Suppressor macrophage treated with lipopolysaccharide for 4 hours (primary cell): Measurements from ENCODE around the gene SLC47A1.
A peak's percentile ranks its signal among the peaks of the same experiment; 100 is the strongest.
"Not testable (repeated sequence)": the region's sequence is repeated elsewhere in the genome, so short reads cannot be mapped to it uniquely, and the experiment has no call there.

Source experiments
- DNase-seq: peaks from one replicate; pipeline ENCODE4 v3.0.0-alpha.2; 2020

SLC47A1 gene

DNA sequence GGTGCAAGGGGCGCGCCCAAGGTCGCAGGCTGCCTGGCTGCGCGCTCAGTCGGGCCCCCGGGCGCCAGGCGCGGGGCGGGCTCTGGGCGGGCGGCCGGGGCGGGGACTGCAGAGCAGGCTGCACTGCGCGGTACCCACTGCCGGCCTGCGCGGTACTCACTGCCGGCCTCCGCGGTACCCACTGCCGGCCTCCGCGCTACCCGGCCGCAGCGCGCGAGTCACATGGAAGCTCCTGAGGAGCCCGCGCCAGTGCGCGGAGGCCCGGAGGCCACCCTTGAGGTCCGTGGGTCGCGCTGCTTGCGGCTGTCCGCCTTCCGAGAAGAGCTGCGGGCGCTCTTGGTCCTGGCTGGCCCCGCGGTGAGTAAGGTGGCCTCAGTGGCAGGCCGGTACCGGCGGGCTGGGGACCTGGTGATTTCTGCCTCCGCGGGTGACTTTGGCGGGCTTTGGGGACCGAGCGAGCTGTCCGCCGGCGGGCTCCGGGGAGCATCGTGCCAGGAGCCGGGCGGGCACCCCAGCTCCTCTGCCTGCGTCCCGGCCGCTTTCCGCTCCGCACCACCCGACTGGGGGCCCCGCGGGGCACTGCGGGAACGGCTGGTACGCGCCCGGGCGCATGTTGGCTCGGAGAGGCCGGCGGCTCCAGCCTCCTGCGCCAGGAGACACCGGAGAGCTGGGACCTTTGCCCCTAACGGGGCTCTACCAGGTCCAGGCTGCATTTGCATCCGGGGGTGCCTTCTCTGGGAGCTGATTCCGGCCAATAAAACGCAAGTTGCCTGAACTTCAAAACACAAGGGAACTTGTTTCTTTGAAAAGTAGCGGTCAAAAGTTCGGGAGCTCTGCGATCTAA is at the start of gene SLC47A1:
Gene SLC47A1, plus strand, starts transcription at position 137 of the 844 bp plus-strand sequence. Its CDS starts 86 bp downstream, at position 223.
- DNase-seq: peak; percentile 53

DNA sequence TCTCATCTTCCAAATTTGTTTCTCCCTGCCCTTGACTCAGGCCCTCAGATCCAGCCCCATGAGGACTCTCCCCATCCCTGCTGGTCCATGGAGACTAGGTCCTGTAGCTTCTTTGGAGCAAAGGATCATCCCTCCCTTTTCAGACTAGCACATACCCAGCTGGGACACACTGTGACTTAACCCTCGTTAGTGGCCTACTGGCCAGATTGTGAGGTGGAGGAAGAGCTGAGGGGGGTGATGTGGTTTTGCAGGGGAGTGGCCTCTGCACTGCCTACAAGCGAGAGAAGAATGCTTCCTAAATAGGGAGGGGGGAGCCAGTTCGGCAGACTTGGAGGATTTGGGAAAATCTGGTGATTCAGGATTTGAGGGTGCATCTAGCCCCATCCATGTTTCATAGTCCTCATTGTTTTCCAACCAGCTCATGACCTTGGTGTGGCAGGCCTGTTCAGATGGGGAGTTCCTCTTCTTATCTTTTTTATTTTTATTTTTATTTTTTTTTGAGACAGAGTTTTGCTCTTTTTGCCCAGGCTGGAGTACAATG is 47.8 kb upstream of the SLC47A1 start:
- DNase-seq: no peak

- no peak for DNase-seq
Observed at GRCh38 chr17:19486351-19487023, 47.2 kb upstream of the SLC47A1 start.

DNA sequence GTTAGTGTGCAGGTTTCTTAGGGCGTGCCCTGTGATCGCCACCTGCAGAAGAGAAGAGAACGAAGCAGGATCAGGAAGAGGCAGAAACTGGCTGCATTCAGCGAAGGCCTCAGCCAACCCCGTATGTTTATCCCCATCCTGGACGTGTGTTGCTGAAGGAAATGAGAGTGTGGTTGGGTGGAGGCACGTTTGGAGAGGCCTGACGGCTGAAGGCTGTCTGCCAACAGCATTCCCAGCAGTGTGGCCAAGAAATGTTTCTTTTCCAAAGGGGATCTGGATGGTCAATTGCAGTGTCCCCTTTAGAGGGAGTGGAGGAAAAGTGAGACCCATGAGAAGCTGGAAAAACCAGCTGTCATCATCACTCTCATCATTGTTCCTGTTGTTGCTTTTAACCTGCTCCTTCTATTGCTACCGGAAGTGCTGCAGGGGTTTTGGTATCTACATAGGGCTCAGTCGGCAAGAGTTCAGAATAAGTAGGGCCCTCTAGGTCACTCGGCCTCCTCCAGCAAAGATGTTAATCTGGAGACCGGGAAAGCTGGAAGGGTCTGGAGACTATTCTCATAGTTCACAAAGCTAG is 46.5 kb upstream of the SLC47A1 start:
- DNase-seq: no peak

DNA sequence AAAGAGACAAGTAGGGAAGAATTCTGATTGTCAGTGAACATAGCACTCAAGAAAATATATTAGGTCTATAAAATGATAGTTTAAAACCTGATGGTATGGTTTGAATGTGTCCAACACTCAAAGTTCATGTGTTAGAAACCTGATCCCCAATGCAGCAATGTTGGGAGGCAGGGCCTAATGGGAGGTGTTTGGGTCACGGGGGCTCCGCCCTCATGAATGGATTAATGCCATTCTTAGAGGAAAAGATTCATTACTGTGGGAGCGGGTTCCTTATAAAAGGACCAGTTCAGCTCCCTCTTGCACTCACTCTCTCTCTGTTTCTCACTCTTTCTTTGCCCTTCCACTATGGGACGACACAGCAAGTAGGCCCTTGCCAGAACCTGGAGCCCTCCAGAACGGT is 41.5 kb upstream of the SLC47A1 start:
- no peak for DNase-seq

DNA sequence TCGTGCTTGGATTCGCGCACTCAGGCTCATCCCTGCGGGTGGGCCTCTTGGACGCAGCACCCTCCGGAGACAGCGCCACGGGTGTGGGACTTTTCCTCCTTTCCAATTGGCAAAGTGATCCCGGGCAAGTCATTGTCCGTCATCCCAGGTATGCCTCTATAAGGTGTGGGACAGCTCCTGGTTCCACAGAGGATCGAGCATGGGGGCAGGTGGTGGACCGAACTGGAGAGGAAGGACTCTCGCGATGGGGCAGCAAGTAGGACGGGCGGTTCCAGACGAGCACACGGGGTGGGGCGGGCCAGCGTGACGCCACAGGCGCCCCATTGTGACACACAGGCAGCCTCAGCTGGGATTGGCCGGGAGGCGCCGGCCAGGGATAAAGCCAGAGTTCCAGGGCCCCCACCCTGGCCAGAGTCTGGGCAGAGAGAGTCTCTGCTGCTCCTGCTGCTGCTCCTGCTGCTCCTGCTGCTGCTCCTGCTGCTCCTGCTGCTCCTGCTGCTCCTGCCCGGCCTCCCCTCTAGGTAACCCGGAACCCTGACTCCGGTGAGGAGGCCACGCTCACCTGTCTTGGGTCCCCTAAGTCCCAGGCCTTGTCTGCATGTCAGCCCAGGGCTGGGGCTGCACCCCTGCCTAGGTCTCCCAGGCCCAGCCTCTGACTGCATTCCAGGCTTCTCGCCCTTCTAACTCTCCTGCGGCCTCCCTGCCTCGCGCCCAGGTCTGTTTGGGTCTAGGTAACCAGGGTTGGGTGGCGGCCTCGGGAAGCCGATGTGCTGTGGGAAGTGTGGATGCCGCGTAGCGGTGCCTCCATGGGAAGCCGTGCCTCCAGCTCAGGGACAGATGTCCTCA is 38.5 kb upstream of the SLC47A1 start:
- no peak for DNase-seq

GRCh38 chr17:19495828-19496528 is 37.7 kb upstream of the SLC47A1 start:
- no peak for DNase-seq

DNA sequence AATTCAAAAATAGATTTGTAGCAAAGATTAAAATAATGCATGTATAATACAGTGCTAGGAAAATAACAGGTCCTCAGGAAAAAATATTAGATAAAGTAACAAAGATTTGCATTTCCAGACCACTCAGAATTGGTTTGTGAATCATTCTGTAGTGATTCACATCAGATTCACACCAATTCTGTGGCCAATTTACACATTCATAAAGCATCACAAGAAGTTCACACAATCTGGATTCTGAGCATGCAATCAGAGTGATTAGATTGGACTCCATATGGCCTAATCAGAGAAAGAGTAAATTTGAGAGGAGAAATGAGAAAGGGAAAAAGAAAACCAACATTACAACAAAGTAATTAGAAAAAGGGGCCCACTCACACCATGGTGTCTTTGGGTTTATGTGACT is 36.0 kb upstream of the SLC47A1 start:
- DNase-seq: no peak

DNA sequence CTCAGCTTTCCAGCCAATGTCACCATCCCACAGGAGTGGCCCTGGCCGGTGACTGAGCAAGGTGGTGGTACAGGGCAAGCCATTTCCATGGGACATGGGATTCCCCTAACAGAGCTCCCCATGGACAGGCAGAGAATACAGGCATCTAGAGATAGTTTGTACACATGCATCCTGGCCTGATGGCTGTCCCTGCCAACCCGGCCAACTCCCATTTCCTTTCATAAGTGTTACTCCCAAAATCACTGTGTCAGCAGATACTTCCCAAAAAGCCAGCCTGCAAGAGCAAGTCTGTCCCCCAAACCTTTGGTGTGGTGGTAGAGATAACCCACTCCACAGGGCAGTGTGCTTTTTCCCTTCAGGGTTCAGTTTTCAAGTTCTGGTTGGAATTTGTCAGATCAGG is 32.4 kb upstream of the SLC47A1 start:
- no peak for DNase-seq

DNA sequence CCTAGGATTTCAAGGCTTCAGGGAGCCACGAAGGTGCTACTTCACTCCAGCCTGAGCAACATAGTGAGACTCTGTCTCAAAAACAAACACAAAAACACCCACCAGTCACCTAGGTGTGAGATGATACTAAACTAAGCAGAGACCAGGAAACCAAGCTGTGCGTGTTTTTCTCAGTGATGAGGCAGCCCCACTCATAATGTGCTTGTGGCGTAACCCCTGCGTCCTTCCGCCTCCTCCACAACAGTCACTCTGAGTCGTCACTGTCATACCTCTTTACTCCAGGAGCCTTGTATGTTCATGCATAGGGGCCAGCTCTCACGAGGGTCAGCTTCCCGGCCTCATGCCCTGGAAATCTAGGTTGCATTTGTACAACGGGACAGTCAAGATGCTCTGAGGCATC is 31.1 kb upstream of the SLC47A1 start:
- peak; percentile 25 for DNase-seq

DNA sequence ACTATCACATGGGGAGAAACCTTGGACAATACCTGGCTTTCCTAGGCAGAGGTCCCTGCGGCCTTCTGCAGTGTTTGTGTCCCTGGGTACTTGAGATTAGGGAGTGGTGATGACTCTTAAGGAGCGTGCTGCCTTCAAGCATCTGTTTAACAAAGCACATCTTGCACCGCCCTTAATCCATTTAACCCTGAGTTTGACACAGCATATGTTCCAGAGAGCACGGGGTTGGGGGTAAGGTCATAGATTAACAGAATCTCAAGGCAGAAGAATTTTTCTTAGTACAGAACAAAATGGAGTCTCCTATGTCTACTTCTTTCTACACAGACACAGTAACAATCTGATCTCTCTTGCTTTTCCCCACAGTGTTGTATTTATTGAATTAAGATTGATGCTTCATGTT is 28.1 kb upstream of the SLC47A1 start:
- not testable (repeated sequence) for DNase-seq

DNA sequence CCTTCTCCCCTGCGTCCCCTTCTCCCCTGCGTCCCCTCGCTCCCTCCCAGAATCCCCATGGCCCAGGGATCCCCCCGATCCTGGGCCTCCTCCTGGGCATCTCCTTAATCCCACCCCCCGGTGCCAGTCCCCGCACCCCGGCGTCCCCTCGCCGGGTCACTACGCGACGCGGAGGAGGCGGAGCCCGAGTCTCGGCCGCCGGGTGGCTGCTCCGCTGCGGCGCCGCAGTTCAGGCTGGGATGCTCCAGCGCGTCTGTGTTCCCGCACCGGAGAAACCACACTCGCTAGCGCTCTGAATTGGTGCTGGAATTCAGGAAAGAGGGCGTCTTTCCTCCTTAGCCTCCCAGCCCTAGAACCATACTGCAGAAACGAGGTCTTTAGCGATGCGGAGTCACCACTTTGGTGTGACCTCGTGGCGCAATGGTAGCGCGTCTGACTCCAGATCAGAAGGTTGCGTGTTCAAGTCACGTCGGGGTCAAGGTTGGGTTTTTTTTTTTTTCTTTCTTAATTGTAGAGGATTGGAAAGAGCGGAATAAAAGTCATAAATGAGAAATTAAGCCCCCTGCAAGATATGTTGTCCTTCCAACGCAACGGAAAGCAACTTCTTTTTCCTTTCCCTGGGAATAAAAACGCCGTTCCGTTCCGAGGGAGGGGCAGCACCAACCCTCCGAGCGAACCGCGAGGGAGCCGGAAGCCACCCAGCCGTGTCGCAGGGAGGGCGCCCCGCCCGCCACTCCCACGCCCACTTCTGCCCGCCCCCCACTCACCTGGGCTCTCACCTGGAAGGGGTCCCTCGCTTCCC is 25.7 kb upstream of the SLC47A1 start:
- DNase-seq: peak; percentile 85

DNA sequence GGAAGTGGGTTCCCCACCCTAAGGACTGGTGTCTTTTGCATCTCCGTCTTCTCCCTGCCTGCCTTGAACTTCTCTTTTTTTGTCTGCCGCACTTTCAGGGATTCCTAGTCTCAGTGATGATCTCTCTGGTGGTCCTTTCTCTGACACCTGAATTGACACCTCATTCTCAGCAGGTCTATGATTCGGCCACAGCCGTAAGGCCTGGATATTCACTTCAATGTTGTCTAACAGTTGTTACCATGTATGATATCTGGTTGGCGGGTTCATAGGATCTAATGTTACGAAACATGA is 25.1 kb upstream of the SLC47A1 start:
- no peak for DNase-seq

GRCh38 chr17:19509281-19509852 is 24.3 kb upstream of the SLC47A1 start:
- not testable (repeated sequence) for DNase-seq

DNA sequence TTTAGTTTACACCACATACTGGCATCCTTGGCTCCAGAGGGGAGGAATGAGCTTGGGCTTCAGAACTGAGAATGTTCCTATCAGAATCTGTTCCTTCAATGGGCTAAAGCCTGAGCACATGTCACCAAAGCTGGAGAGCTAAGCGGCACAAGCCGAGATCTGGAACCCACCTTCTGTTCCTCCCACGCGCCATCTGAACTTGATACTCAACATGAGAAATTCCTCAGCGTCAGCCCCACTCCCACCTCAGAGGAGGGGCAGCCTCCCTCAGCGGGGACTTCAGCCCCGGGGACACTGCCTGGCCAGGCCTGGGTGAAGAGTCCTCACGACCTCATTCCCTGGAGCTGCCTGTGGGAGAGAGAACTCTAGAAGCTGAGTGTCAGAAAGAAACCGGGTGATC is 22.8 kb upstream of the SLC47A1 start:
- no peak for DNase-seq

DNA sequence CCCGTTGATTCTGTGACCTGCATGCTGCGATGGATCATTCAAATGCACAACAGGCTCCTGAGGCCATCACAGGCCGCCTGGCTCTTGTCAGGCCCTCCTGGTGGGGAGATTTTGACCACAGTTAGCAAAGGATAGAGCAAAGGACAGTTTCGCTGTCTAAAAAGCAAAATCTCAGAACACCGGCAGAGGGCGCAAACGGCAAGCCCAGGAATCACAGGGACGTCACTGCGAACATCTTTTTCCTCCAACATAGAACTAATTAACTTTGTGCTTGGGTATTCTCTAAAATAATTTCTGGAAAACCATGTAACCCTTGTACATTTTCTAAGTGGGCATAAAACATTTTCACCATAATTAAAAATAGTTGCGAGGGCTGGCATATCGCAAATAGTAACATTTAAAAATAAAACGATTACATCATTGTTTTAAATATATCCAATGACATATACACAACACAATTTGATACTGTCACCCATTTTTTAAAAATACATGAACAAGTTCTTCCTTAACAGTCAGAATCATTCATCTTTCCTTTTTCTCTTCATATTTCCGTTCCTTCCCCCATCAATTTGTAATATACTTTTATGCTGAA is 19.7 kb upstream of the SLC47A1 start:
- peak; percentile 82 for DNase-seq

DNA sequence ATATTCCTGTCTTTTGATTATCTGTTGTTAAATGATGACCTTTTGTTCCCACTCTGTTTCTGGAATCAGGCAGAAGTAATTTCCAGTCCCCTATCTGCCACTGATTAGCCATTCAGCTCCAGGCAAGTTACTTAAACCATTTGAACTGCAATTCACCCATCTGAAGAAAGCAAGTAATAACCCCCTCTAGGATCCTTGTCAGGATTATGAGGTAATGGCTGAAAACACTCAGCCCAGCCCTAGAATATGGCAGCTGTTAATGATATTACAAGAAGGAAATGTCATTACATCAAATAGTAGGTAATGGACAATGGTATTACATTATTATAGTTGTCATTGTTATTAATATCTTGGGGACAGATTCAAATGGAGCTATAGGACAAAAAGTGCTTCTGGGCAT is 16.0 kb upstream of the SLC47A1 start:
- DNase-seq: no peak

DNA sequence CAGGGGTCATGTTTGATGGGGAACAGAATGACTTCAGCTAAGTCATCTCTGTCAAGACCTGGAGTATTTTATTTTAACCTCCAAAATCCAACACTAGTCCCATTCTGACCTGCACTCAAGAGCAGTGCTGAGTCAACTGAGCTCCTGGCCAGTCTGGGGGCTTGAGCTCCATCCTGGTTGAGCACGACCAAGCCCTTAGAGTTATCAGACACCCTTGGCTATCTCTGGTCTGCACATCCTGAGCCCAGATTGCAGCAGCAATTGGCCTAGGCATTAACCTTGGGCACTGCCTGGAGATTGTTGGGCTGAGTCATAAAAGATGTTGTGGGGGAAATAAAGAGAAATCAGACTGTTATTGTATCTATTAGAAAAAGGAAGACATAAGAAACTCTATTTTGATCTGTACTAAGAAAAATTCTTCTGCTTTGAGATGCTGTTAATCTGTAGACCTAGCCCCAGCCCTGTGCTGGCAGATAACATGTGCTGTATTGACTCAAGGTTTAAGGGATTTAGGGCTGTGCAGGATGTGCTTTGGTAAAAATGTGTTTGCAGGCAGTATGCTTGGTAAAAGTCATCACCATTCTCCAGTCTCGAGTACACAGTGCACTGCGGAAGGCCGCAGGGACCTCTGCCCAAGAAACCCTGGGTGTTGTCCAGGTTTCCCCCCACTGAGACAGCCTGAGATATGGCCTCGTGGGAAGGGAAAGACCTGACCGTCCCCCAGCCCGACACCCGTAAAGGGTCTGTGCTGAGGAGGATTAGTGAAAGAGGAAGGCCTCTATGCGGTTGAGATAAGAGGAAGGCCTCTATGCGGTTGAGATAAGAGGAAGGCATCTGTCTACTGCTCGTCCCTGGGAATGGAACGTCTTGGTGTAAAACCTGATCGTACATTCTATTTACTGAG is 14.0 kb upstream of the SLC47A1 start:
- DNase-seq: peak; percentile 16

DNA sequence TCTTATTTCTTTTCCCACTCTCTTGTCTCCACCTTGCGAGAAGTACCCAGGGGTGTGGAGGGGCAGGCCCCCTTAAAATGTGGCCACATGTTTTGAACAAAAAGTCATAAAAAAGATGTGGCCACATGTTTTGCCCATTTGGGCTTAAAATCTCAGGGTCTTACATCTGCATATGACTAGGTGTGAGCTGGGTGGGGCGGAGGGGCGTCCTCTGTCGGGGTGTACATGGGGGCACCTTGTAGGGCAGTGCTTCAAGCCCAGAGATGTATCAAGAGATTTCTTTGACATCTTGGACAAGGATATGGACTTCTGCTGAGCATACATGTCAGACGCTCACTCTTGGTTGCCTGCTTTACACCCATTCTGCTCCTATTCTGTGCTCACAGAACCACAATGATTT is 13.0 kb upstream of the SLC47A1 start:
- no peak for DNase-seq

DNA sequence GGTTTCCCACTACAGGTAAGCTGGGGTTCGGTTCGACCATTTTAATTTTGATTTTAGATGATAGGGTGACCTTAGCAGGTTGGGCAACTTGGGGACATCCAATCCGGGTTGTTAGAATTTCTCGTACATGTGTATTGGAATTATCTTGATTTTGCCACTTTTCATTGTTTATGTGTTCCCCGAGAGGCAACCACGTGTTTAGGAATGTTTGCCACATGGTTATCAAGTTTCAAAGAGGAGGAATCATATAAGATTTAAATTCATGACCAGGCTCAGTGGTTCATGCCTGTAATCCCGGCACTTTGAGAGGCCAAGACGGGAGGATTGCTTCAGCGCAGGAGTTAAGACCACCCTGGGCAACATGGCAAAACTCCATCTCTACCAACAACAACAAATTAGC is 10.0 kb upstream of the SLC47A1 start:
- DNase-seq: no peak
